H1 (cell line): ENCODE measurements around the gene SEC16A.

ENCODE experiments used
- TF ChIP-seq, protein P1 (sequence below), 3 experiments: IDR thresholded peaks; 1 replicate in 2 of 3; 2 replicates in 1 of 3; pipeline versions ENCODE4 v1.5.1 to v1.6.1; 2011; ENCODE audit warnings: low read length in 3 of 3, mild to moderate bottlenecking in 3 of 3, inconsistent platforms in 2 of 3, low read depth in 1 of 3, moderate library complexity in 1 of 3; ENCODE audit not compliant: insufficient read depth in 1 of 3; ENCODE audit errors: control extremely low read depth in 1 of 3
- TF ChIP-seq, protein P2 (sequence below): IDR thresholded peaks from 2 replicates; pipeline ENCODE4 v1.6.1; 2012; ENCODE audit warnings: inconsistent platforms
- TF ChIP-seq, protein P3 (sequence below): IDR thresholded peaks from 2 replicates; pipeline ENCODE4 v1.6.1; 2011; ENCODE audit warnings: low read depth, mild to moderate bottlenecking, low read length; ENCODE audit not compliant: insufficient read depth

GRCh38 chr9:136470792-136471469 lies 11.9 kb downstream of the SEC16A start:
- TF ChIP-seq, protein P1, sequence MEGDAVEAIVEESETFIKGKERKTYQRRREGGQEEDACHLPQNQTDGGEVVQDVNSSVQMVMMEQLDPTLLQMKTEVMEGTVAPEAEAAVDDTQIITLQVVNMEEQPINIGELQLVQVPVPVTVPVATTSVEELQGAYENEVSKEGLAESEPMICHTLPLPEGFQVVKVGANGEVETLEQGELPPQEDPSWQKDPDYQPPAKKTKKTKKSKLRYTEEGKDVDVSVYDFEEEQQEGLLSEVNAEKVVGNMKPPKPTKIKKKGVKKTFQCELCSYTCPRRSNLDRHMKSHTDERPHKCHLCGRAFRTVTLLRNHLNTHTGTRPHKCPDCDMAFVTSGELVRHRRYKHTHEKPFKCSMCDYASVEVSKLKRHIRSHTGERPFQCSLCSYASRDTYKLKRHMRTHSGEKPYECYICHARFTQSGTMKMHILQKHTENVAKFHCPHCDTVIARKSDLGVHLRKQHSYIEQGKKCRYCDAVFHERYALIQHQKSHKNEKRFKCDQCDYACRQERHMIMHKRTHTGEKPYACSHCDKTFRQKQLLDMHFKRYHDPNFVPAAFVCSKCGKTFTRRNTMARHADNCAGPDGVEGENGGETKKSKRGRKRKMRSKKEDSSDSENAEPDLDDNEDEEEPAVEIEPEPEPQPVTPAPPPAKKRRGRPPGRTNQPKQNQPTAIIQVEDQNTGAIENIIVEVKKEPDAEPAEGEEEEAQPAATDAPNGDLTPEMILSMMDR (IDR thresholded peaks at IDR 0.05; ENCODE audit: control extremely low read depth in 1 of 3, insufficient read depth in 1 of 3, low read depth in 1 of 3, low read length in 3 of 3) = no peak
- TF ChIP-seq, protein P2, sequence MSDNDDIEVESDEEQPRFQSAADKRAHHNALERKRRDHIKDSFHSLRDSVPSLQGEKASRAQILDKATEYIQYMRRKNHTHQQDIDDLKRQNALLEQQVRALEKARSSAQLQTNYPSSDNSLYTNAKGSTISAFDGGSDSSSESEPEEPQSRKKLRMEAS = no peak
- TF ChIP-seq, protein P3, sequence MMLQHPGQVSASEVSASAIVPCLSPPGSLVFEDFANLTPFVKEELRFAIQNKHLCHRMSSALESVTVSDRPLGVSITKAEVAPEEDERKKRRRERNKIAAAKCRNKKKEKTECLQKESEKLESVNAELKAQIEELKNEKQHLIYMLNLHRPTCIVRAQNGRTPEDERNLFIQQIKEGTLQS = no peak
